OCI-LY7 (cell line): ENCODE measurements around the gene LRTM1.

Experiments used
- CTCF ChIP-seq: fragments of 200-600 bp; sonication (generic); conservative IDR thresholded peaks from 2 replicates; pipeline ENCODE4 v1.5.1; 2014; ENCODE audit warnings: mild to moderate bottlenecking, antibody characterized with exemption, low read length, moderate library complexity, mixed read lengths
- EZH2phosphoT487 ChIP-seq: fragments of 200-600 bp; sonication (generic); IDR thresholded peaks from 2 replicates; pipeline ENCODE4 v1.6.1; 2018; ENCODE audit warnings: low read depth, borderline replicate concordance, mild to moderate bottlenecking, mixed run types, antibody characterized with exemption, low read length, moderate library complexity, mixed read lengths

GRCh38 chr3:54960082-54960481, 32.2 kb upstream of the LRTM1 start:
- TF ChIP-seq CTCF (no peak), EZH2phosphoT487 (no peak)
